Measurements from ENCODE around the gene CDK1. TPM values are rescaled to one million over a fixed set of nuclear protein-coding genes. Genes with fewer than 3 reads are reported as not detected.

The CDK1 gene
- total and polyA plus RNA-seq, 2 of the 8 experiments (the other 6 are each of a cell fraction or from before 2014, with no cell fraction given): 29.4 to 111 TPM

GRCh38 chr10:60819271-60819670 lies 41.0 kb downstream of the CDK1 start:
- POLR2A ChIA-PET (ENCODE audit: partially characterized antibody): interaction anchor here (1.7 kb wide), 1 partner anchor 32 kb away, joined by 3 read pairs; no protein-coding TSS in a partner anchor
- no peak for TF ChIP-seq GTF2F1 (IDR thresholded peaks at IDR 0.05; ENCODE audit: borderline replicate concordance, low read depth, low read length)
- TF ChIP-seq KDM4A (IDR thresholded peaks at IDR 0.05; ENCODE audit: low read depth, low read length, severe bottlenecking): no peak
- TF ChIP-seq BRCA1 (IDR thresholded peaks at IDR 0.05; ENCODE audit: low read depth, low read length): no peak
- no peak for TF ChIP-seq RNF2 (IDR thresholded peaks at IDR 0.05; ENCODE audit: borderline replicate concordance, low read depth, low read length, missing control alignments, poor library complexity, severe bottlenecking)
- TF ChIP-seq SIX5 (IDR thresholded peaks at IDR 0.05; ENCODE audit: low read depth, low read length): no peak

More at GRCh38 chr10:60819271-60819670, 41.0 kb downstream of the CDK1 start:
- Histone ChIP-seq H4K91ac (replicated peaks; ENCODE audit: insufficient read length, low read length) (no peak overlapping the region), H2BK5ac (ENCODE audit: low read depth, low read length) (no peak overlapping the region), H2BK12ac (ENCODE audit: low read depth, low read length) (no peak overlapping the region), H3K27ac (ENCODE audit: low read depth, low read length) (no peak overlapping the region), H2AFZ (ENCODE audit: low read length) (no peak overlapping the region), H3K9me3 (ENCODE audit: insufficient read depth in 2 of 2, low read depth in 1 of 2, low read length in 1 of 2) (no peaks in the 10 kb centered on the region), H2AK5ac (ENCODE audit: low read depth, low read length) (no peak overlapping the region), H4K5ac (ENCODE audit: insufficient read length, low read depth, low read length) (no peak overlapping the region), H3K14ac (ENCODE audit: insufficient read length) (no peak overlapping the region), H3K4me3 (ENCODE audit: extremely low read depth in 1 of 4, insufficient read depth in 2 of 4, low read depth in 3 of 4, low read length in 4 of 4) (no peak overlapping the region), H3K27me3 (replicated peaks in 1 of 4; ENCODE audit: control insufficient read depth in 3 of 4, extremely low read depth in 1 of 4, insufficient read depth in 3 of 4, low read length in 3 of 4) (no peaks in the 10 kb centered on the region), H3K18ac (ENCODE audit: extremely low read depth, low read length) (no peak overlapping the region), H2BK20ac (ENCODE audit: low read length) (no peak overlapping the region), H3K4ac (replicated peaks; ENCODE audit: insufficient read length, low read depth, low read length) (no peak overlapping the region), H4K20me1 (replicated peaks in 1 of 2; ENCODE audit: control insufficient read depth in 1 of 2, insufficient read depth in 2 of 2, low read length in 2 of 2) (no peaks in the 10 kb centered on the region), H3K4me2 (ENCODE audit: insufficient read depth in 1 of 2, low read depth in 2 of 2, low read length in 2 of 2) (no peak overlapping the region), H3K23ac (ENCODE audit: insufficient read length) (no peak overlapping the region), H2BK120ac (replicated peaks; ENCODE audit: low read depth, low read length) (no peak overlapping the region), H3K9ac (replicated peaks in 1 of 4; ENCODE audit: extremely low read depth in 1 of 4, low read depth in 3 of 4, low read length in 3 of 4) (no peak overlapping the region), H3K79me1 (ENCODE audit: low read depth, low read length) (no peaks in the 10 kb centered on the region), H4K8ac (ENCODE audit: extremely low read depth, insufficient read depth, low read length) (no peak overlapping the region), H3K79me2 (ENCODE audit: control insufficient read depth in 1 of 2, insufficient read depth in 2 of 2, low read length in 2 of 2) (no peaks in the 10 kb centered on the region), H3K4me1 (replicated peaks in 1 of 4; ENCODE audit: control insufficient read depth in 3 of 4, insufficient read depth in 4 of 4, low read length in 3 of 4) (peaks cover 0 to 3% (median 0%) of the 10 kb centered on the region in 4 experiments; a peak in 1 of 7 replicates), H3K56ac (replicated peaks; ENCODE audit: insufficient read length, low read depth, low read length) (no peak overlapping the region), H3K23me2 (ENCODE audit: low read depth, low read length) (no peaks in the 10 kb centered on the region), H2BK15ac (ENCODE audit: low read length) (no peak overlapping the region), H3K36me3 (ENCODE audit: control insufficient read depth in 2 of 4, insufficient read depth in 4 of 4, low read length in 3 of 4) (no peaks in the 10 kb centered on the region)
- no peak for DNase-seq (ENCODE audit: low read depth in 1 of 2, low spot score in 2 of 2)
- no peak for FAIRE-seq
- CTCF ChIA-PET (ENCODE audit: partially characterized antibody): interaction anchor here (0.6 to 2.5 kb wide), 20 partner anchors 8 to 1046 kb away, joined by 3 to 22 read pairs (median 4); no protein-coding TSS in a partner anchor
- 91% methylated on average over 6 of the region's 6 CpGs; no CpG with 5 or more reads in 1 of the 2 experiments for WGBS, 2 experiments (ENCODE audit: extremely low coverage in 1 of 2, insufficient coverage in 1 of 2, insufficient read length in 1 of 2, insufficient replicate concordance in 2 of 2, low coverage in 1 of 2, low lambda C conversion rate in 2 of 2, missing lambda C conversion rate in 1 of 2)

All from H1 (cell line).